NCI-H2171 treated with DMSO at 0.1 percent for 48 hours (cell line): Measurements from ENCODE around the gene CPM.
A peak's percentile ranks its signal among the peaks of the same experiment; 100 is the strongest.

Source experiments
- DNase-seq: peaks from one replicate; lab custom pipeline; 2025; lab: John Stamatoyannopoulos, UW

The CPM gene

GRCh38 chr12:68878283-68878682, 54.7 kb downstream of the CPM start:
- no peak for DNase-seq

GRCh38 chr12:68877583-68877982, 55.4 kb downstream of the CPM start:
- DNase-seq: no peak

DNA sequence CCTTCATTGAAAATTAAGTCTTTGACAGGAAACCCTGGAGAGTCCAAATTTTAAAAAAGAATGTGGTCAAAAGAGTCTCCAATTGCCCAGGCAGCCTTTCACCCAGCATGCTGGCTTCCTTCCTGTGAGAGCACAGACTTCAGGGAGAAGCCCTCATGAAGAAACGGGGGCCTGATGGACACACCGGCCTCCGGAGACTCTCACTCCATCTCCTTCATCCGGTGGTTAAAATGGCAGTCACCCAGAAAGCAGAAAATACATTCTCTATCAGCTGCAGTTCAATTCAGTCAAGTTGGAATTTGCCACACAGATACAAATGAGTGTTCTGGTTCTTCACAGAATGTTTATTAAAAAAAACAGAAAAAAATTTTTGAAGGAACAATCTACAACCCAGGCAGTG, 56.5 kb downstream of the CPM start:
- no peak for DNase-seq

- no peak for DNase-seq
Measured at GRCh38 chr12:68873316-68873715, 59.7 kb downstream of the CPM start.

DNA sequence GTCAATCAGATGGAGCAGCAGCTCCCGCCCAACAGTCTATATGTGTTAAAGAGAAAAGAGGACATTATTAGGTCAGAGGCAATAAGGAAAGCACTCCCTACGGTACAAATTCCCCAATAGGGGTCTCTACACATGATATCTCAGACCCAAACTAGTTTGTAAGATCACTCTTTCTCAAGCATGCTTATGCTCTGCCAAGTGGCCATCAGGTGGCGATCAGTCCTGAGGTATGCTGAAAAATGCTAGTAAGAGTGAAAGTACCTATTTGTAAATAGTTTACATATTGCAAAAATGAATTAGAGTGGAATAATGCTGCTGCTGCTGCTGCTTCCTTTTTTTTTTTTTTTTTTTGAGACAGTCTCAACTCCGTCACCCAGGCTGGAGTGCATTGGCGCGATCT, 61.0 kb downstream of the CPM start:
- no peak for DNase-seq

GRCh38 chr12:68871396-68871795, 61.6 kb downstream of the CPM start:
- no peak for DNase-seq

- DNase-seq: no peak
Measured at GRCh38 chr12:68870443-68870842, 62.5 kb downstream of the CPM start.

- DNase-seq: no peak
Measured at GRCh38 chr12:68870011-68870410, 63.0 kb downstream of the CPM start.

DNA sequence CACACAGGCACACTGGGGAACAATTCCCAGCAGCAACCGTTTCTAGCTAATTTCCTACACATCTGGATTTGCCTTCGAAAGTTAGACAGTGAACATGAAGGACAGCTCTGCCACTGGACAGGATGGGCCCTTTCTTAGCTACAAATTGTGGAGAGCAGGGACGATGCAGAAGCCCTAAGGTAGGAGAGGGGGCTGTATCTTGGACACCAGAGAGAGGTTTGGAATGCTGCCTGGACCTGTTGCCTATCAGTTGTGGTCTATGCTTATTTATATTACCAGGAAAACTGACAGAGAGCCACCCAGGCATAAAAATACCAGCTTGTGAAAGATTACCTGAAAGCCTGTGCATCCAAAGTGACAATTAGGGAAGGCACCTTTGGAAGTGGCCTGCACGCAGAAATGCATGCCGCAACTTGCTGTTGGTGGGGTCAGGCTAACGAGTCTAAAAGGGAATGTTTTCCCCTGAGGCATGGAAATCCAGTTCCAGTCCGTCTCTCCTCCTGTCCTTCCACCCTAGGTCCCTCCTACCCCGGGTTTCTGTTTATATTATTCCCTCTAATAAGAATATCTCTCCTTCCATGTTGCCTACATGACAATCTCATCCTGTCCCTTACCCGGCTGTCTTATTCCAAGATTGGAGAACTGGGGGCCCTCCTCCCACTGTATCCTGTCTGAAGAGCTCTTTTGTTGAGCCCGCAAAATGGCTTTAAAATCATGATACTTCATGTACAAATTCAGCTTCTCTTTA, 64.8 kb downstream of the CPM start:
- DNase-seq: peak; percentile 59

DNA sequence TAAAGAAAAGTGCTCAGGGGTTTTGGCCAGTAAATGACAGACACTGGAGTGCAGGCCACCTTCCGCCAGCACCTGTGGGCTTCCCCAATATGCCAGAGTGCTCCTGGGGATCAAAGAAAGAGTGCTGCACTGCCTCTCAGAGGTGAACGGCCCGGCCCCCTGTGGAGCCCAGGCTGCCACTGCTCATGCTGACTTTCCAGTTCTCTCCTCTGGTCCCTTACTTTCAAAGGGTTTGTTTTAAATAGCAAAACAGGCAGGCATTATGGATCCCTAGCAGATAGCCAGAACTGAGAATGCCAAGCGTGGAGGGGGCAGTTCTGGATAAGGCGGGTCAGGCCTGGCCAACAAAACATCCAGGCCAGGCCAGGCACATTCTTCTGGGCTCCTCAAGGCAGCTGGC, 65.4 kb downstream of the CPM start:
- DNase-seq: peak; percentile 39

DNA sequence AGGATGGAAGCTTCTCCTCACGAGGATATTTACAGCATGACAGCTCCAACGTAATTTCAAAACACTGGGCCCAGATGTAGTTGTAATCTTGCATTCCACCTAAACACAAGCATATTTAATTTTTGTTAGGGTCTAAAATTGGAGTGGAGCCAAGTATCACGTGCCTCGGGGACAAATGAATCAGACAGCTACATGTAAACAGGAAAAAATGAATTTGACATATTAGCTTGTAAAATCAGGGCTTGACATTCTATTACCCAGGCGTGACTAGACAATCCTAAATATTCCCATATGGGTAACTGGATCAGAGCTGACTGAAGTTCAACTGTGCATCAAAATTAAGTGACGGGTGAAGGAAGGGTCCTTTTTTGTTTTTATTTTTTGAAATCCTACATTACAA, 66.0 kb downstream of the CPM start:
- peak; percentile 48 for DNase-seq

- no peak for DNase-seq
Measured at GRCh38 chr12:68865399-68866164, 67.4 kb downstream of the CPM start.

DNA sequence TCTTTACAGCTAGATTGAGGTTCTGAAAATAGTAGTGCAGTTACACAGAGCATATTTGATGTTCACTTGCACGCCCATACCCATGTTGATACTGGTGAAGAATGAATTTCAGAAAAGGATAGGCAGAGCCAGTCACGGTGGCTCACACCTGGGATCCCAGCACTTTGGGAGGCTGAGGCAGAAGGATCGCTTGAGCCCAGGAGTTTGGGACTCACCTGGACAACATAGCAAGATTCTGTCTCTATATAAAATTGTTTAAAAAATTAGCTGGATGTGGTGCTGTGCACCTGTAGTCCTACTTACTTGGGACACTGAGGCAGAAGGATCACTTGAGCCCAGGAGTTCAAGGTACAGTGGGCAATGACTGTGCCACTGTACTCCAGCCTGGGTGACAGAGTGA, 68.4 kb downstream of the CPM start:
- DNase-seq: no peak

GRCh38 chr12:68863886-68864454, 69.0 kb downstream of the CPM start:
- peak; percentile 52 for DNase-seq

DNA sequence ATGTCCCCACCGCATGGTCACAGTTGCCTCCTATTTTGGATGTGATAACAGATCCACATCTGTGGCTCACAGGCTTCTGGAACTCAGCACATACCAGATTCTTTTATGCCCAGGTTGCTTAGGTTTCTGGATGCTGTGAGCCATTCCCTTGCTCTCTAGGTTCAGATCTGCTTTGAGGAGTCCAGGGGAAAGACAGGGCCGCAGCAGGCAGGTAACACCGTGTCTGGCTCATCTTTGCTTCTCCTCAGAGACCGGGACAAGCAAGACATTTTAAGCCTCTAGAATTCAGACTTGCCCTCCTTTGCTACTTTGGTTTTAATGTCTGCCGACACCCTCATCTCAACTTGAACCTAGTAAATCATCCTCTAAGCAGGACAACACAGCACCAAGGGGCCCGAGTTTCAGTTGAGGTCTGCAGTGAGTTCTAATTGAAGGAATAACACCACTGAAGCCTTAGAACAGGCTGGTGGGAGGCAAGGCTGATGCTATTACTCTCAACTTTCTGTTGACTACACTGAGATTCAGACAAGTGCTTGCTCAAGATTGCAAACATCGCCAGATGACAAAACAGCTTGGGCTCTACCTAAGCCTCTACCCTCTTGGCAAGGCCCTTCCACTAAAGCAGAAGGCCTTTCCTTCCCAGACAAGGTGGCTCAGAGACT, 69.7 kb downstream of the CPM start:
- DNase-seq: peak; percentile 33

GRCh38 chr12:68861890-68862289, 71.1 kb downstream of the CPM start:
- no peak for DNase-seq

- peak; percentile 94 for DNase-seq
Measured at GRCh38 chr12:68856510-68856909, 76.5 kb downstream of the CPM start.

DNA sequence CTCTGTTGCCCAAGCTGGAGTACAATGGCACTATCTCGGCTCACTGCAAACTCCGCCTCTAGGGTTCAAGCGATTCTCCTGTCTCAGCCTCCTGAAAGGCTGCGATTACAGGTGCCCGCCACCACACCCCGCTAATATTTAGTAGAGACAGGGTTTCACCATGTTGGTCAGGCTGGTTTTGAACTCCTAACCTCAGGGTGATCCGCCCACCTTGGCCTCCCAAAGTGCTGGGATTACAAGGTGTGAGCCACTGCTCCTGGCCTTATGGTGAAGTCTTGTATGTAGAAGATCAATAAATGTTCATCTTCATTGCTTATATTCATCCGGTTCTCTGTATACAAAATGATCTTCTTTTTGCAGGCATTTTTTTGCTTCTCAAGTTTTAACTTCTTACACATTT, 77.2 kb downstream of the CPM start:
- no peak for DNase-seq

DNA sequence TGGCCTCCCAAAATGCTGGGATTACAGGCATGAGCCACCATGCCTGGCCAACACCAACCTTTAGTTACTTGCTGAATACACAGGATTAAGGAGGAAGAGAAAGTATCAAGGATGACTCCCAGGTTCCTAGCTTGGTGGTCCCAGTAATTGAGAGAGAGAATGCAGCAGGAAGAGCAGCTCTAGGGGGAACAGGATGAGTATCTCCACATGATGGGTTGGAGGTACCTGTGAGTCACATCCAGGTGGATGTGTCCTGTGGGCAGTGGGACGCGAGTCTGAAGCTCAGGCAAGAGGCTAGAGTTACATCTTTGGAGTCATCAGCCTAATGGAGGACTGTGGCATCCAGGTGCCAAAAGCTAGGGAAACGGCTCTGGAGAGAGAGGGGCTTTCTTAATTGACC, 77.9 kb downstream of the CPM start:
- no peak for DNase-seq

- DNase-seq: no peak
Measured at GRCh38 chr12:68854554-68854953, 78.4 kb downstream of the CPM start.

- no peak for DNase-seq
Measured at GRCh38 chr12:68854078-68854468, 78.9 kb downstream of the CPM start.

GRCh38 chr12:68853396-68854077, 79.4 kb downstream of the CPM start:
- DNase-seq: no peak
